GM23338 (cell line): ENCODE results near the gene GSN.

Experiments
- TF ChIP-seq, protein P1 (sequence below), 2 experiments: fragments of 200-600 bp in 1 of 2; sonication (generic) in 1 of 2; conservative IDR thresholded peaks; 2 replicates each; pipeline versions ENCODE4 v1.5.1 to v1.6.1; 2016 to 2017; ENCODE audit warnings: antibody characterized with exemption in 2 of 2, low read depth in 2 of 2, mild to moderate bottlenecking in 2 of 2, moderate library complexity in 1 of 2
- TF ChIP-seq, protein P2 (sequence below): IDR thresholded peaks from one replicate; pipeline ENCODE4 v1.6.1; 2018; ENCODE audit warnings: antibody characterized with exemption; ENCODE audit not compliant: unreplicated experiment

DNA sequence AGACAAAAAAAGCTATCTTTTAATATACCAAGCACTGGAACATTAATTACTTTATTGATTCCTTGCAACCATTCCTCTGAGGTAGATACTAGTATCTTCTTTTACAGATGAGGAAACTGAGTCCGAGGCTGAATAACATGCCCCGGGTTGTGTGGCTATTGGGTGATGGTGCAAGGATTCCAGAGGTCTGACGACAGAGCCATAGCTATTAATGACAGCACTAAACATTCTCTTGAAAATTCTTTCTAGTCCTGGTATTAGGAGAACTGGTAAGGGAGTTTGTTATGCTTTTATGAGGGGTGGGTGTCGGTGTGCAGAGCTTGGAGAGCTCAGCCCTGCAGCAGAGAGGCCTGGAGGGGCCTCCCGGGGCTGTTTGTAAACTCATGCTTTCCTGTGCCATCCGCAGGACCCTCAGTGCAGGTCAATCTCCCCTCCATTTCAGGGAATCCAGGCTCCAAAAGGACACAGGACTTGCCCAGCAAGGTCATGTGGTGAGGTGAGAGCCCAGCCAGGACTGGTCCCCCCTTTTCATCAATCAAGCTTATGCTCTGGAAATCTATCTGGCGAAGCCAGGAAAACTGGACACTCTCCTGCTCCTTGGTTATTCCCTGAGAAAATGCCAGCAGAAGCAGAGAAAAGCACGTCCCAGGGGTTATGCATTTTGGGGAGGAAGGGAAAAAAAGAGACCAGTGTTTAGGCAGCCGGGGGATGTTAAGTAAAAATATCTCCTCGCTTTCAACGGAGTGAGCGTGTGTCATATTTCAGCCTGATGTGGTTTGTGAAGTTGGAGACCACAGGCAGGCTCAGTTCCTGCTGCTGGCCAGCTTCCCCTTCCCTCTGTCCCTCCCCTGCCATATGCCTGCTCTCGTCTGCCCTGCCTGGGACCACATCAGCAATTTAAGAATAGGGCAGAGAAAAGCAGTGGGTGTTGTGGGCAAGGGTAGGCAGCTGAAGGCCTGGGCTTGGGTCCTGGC lies 3.7 kb downstream of the GSN start:
- TF ChIP-seq, protein P1, sequence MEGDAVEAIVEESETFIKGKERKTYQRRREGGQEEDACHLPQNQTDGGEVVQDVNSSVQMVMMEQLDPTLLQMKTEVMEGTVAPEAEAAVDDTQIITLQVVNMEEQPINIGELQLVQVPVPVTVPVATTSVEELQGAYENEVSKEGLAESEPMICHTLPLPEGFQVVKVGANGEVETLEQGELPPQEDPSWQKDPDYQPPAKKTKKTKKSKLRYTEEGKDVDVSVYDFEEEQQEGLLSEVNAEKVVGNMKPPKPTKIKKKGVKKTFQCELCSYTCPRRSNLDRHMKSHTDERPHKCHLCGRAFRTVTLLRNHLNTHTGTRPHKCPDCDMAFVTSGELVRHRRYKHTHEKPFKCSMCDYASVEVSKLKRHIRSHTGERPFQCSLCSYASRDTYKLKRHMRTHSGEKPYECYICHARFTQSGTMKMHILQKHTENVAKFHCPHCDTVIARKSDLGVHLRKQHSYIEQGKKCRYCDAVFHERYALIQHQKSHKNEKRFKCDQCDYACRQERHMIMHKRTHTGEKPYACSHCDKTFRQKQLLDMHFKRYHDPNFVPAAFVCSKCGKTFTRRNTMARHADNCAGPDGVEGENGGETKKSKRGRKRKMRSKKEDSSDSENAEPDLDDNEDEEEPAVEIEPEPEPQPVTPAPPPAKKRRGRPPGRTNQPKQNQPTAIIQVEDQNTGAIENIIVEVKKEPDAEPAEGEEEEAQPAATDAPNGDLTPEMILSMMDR (conservative IDR thresholded peaks at IDR 0.05; ENCODE audit: low read depth in 2 of 2): no peak
- TF ChIP-seq, protein P2, sequence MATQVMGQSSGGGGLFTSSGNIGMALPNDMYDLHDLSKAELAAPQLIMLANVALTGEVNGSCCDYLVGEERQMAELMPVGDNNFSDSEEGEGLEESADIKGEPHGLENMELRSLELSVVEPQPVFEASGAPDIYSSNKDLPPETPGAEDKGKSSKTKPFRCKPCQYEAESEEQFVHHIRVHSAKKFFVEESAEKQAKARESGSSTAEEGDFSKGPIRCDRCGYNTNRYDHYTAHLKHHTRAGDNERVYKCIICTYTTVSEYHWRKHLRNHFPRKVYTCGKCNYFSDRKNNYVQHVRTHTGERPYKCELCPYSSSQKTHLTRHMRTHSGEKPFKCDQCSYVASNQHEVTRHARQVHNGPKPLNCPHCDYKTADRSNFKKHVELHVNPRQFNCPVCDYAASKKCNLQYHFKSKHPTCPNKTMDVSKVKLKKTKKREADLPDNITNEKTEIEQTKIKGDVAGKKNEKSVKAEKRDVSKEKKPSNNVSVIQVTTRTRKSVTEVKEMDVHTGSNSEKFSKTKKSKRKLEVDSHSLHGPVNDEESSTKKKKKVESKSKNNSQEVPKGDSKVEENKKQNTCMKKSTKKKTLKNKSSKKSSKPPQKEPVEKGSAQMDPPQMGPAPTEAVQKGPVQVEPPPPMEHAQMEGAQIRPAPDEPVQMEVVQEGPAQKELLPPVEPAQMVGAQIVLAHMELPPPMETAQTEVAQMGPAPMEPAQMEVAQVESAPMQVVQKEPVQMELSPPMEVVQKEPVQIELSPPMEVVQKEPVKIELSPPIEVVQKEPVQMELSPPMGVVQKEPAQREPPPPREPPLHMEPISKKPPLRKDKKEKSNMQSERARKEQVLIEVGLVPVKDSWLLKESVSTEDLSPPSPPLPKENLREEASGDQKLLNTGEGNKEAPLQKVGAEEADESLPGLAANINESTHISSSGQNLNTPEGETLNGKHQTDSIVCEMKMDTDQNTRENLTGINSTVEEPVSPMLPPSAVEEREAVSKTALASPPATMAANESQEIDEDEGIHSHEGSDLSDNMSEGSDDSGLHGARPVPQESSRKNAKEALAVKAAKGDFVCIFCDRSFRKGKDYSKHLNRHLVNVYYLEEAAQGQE: no peak
